ENCODE measurements around the gene SURF4. TPM values are rescaled to one million over a fixed set of nuclear protein-coding genes. Genes with fewer than 3 reads are reported as not detected.

SURF4 gene
- total and polyA plus RNA-seq, 2 of the 13 experiments (the other 11 are each of a cell fraction or from before 2014, with no cell fraction given), result 220 to 265 TPM

GRCh38 chr9:133375116-133375723 lies 640 bp downstream of the SURF4 start (continued):
- TF ChIP-seq PLSCR1 (CRISPR knock-in tag; IDR thresholded peaks at IDR 0.05; ENCODE audit: borderline replicate concordance) (no peak), ZBTB25 (CRISPR knock-in tag; IDR thresholded peaks at IDR 0.05) (no peak), ONECUT2 (CRISPR knock-in tag; IDR thresholded peaks at IDR 0.05) (no peak), KLF16 (CRISPR knock-in tag; IDR thresholded peaks at IDR 0.05) (no peak; a peak in 1 of 4 replicates), ZSCAN29 (CRISPR knock-in tag; conservative IDR thresholded peaks at IDR 0.05) (no peak), ZNF318 (CRISPR knock-in tag; IDR thresholded peaks at IDR 0.05) (no peak), HOXA3 (CRISPR knock-in tag; IDR thresholded peaks at IDR 0.05) (peak; percentile 50; the same call in 1 of the 2 replicates), IRF2 (CRISPR knock-in tag; IDR thresholded peaks at IDR 0.05) (no peak), NFIC (IDR thresholded peaks at IDR 0.05; ENCODE audit: low read length) (no peak), RBFOX2 (IDR thresholded peaks at IDR 0.05; ENCODE audit: low read depth, low read length) (no peak; the same call in 1 of the 2 replicates), ZNF614 (CRISPR knock-in tag; IDR thresholded peaks at IDR 0.05; ENCODE audit: borderline replicate concordance) (no peak), SMC3 (IDR thresholded peaks at IDR 0.05; ENCODE audit: low read length) (no peak), KAT2B (IDR thresholded peaks at IDR 0.05; ENCODE audit: borderline replicate concordance, low read depth, low read length) (no peak), HDAC2 (CRISPR knock-in tag; IDR thresholded peaks at IDR 0.05) (no peak; the same call in 1 of the 2 replicates), SOX6 (IDR thresholded peaks at IDR 0.05) (no peak), SOX6 (CRISPR knock-in tag; IDR thresholded peaks at IDR 0.05) (no peak), ZNF777 (CRISPR knock-in tag; IDR thresholded peaks at IDR 0.05) (no peak), FOXK2 (IDR thresholded peaks at IDR 0.05) (no peak), KDM5A (IDR thresholded peaks at IDR 0.05; ENCODE audit: borderline replicate concordance, low read length) (peak; percentile 74; the same call in 1 of the 2 replicates), ZSCAN12 (CRISPR knock-in tag; IDR thresholded peaks at IDR 0.05) (0 out of 2 replicates have a peak, but pooled peaks have one; percentile 37), ZNF547 (CRISPR knock-in tag; IDR thresholded peaks at IDR 0.05) (no peak), LCORL (IDR thresholded peaks at IDR 0.05) (no peak), LCORL (CRISPR knock-in tag; IDR thresholded peaks at IDR 0.05) (no peak; the same call in 1 of the 2 replicates)
